ENCODE measurements around the gene SH2D3C.

GRCh38 chr9:127826253-127826913 is 47.9 kb upstream of the SH2D3C start:
- no peak for TF ChIP-seq CTCF (IDR thresholded peaks at IDR 0.05)
- no peak for TF ChIP-seq EP300 (IDR thresholded peaks at IDR 0.05)
- TF ChIP-seq POLR2A (IDR thresholded peaks at IDR 0.05), result no peak

Data from sigmoid colon (tissue), 4 donors.